Left lobe of liver (tissue), 2 donors: Measurements from ENCODE around the gene UBASH3B. TPM values are rescaled to one million over a fixed set of nuclear protein-coding genes. Genes with fewer than 3 reads are reported as not detected.
"Not testable (repeated sequence)": the region's sequence is repeated elsewhere in the genome, so short reads cannot be mapped to it uniquely, and the experiment has no call there.

ENCODE experiments used
- ATAC-seq: fragments of 200-7000 bp; cut with Tn5 transposase; one replicate; pipeline ENCODE4 v1.9.1; 2020; ENCODE audit warnings: mild to moderate bottlenecking, moderate library complexity
- DNase-seq: peaks from one replicate; pipeline ENCODE4 v3.0.0-alpha.2; 2020; ENCODE audit warnings: low spot score
- total RNA-seq: library from RNA; stranded (reverse); gene quantifications from one replicate; pipeline ENCODE4 v1.2.1, GENCODE V29; 2021
- donor health status: DM: no; HTN: no; CAD: no; lungs with moderate emphysema.
- donor health status: DM: no; HTN: yes; CAD: no.

Gene UBASH3B
- total RNA-seq, 1 donor from 2014 or later = 1.5 TPM

DNA sequence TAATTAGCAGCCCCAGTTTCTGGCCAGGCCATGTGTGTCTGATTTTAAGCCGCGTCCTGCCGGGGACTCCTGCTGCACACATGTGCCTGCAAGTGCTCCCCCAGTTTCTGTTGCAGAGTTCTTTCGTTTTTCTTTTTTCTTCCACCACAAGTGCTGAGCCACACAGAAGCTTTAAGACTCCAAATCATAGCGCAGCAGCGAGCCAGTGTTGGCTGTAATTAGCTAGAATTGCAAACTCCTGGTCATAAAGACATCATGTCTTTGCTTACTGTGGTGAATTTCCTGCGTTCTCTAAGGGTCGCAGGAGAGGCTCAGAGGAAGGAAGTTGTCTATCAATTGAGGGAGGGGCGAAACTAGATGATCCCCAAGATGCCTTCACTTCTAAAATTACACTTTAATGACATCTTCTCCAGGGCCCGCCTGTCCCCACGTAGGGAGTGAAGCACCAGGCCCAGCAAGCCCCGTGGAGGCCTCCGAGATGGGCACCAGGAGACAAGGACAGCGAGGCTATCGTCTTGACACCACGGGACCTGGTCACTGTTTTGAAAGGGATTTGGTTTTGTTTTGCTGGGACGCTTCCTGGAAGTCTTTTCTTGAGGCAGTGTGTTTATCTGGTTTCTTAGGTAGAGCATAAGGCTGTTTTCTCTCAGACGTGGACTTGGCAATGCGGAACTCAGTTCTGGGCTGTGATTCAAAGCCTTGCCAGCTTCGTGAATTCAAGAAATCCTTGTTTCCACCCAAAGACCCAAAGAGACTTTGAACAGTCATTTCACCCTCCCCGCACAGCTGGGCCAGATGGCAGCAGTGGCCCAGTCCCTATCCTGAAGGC is 71.8 kb downstream of the UBASH3B start:
- ATAC-seq (peak; percentile 35), DNase-seq (no peak)

DNA sequence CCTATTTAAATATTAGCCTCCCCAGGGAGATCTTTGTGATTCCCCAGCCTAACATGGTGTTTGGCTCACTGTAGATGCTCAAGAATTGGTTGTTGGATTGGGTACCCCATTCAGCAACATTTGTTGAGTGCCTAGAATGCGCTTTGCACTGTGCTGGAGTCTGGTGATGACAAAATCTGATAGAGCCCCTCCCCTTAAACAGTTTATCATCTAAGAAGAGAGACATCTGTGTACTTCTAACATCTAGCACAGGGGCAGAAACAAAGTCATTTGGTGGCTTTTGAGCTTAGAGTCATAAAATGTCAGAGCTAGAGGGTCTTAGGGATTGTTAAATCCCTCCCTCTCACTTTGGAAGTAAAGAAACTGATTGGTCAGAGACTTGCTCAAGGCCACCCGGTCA is 73.0 kb downstream of the UBASH3B start:
- ATAC-seq (no peak), DNase-seq (no peak)

DNA sequence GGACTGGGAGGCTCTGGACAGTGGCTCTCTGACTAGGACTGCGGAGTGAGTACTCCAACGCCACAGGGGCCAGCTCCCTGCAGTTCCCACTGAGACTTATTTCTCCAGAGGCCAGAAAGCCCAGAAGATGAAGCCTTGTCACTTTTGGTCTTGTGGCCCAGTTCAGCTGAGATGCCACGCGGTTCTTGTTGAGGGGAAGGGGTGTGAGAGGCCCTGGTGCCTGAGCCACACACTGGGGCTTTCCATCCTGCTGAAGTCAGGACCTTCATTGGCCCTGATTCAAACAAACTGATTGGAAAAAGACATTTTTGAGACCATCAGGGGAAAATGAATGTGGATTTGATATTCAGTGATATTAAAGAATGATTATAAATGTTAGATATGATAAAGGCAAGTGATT is 73.6 kb downstream of the UBASH3B start:
- DNase-seq (no peak), ATAC-seq (no peak)

DNA sequence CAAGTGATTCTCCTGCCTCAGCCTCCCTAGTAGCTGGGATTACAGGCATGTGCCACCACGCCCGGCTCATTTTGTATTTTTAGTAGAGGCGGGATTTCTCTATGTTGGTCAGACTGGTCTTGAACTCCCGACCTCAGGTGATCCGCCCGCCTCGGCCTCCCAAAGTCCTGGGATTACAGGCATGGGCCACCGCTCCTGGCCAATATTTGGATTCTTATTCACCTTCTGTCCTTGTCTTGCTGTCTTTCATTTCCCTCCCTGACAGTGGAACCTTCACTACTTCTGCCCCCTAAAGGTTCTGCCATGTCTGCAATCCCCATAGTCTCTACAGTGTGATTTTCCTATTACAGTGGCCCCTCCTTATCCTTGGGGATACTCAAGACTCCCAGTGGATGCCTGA is 75.2 kb downstream of the UBASH3B start:
- not testable (repeated sequence) for DNase-seq, ATAC-seq

DNA sequence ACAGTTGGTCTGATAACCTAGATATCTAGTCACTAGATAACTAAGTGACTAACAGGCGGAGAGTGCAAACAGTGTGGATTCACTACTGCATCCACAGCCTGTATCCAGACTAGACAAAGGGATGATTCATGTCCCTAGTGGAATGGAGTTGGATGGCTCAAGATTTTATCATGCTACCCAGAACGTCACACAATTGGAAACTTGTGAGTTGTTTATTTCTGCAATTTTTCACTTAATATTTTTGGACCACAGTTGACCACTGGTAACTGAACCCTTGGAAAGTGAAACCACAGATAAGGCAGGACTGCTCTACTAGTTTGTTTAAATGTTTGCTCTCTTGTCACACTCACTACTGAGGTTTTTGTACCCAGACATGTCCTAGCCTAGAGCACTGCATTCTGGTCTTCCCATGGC is 76.0 kb downstream of the UBASH3B start:
- ATAC-seq = no peak
- no peak for DNase-seq

DNA sequence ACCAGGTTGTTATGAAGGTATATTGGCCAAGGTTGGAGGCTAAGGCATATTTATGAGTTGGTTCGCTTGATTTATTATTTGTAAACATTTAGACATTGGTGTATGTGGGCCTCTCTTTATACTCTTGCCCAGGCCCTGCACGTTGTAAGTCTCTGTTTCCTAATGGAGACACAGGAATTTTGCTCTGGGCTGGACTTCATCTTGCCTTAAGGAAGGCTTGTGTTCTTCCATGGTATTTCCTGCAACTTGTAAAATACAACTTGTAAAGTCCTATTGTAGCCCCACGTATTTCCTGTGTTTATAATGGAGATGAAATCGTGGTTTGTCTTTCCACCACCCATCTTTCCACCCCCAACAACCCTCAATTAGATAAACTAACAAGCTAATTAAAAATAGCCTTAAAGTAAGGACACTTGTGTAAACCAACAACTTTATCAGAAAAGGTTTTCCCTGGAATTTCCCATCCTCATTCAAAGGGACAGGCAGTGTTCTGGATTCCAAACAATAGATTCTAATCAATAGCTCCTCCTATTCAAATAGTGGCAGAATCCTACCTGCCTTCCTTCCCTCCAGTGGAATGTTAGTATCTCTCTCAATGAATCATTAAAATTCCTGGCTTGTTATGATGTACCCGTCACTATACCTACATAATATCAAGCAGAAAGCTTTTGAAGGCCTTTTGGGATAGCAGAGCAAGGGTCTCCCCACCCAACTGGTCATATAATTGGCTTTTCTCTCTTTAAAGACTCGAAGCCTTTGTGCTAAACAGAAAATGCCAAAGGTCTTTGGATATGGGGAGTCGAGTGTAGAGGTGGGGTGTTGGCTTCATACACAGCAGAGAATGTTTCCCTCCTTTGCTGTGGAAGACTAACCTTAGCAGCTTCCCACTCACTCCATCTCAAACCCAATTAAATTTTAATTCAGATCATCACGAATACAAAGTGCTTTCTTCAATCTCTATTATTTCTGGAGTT is 77.1 kb downstream of the UBASH3B start:
- DNase-seq (no peak), ATAC-seq (no peak)

DNA sequence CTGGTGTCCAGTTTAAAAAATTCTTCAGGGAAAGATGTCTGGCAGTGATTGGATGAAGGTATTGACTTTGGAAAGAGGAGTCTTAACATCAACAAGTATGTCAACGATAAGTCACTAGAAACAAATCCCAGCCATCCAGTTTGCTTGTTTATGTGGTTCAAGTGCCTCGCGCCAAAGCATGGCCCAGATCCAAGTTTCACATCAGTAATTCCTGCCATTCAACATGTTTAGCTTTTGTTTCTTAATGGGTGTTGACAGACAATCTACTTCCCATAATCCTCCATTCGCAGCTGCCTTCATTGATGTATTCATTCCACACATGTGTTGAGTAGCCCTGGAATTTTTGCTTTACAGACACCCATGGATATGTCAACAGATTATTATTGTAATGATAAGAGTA is 77.8 kb downstream of the UBASH3B start:
- no peak for DNase-seq
- ATAC-seq = no peak

DNA sequence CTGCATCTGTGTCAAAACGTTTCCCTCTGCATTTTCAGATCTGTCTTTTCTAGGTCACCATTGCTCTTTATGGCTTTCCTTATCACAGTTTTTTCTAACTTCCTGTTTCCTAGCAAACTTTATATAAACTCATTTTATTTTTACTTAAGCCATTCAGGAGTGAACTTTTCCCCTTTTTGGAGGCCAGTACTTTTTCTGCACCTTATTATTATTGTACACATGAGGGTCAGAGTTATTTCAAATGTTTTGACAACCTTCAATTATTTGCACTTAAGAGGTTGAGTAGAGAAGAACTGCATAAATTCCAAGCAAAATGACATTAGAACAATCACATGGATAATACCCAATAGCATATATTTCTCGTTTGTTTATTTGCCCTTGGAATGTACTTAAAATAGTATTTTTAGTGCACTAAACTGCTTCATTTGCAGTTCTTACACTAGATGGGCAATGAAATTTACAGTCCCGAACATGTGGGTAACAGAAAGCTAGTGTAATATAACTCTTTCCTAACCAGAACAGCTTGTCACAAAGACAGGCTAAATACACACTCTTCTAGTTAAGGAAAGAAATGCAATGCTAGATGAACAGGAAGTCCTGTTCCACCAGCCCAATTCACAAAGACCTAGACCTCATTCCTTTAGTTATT is 79.5 kb downstream of the UBASH3B start:
- DNase-seq (no peak), ATAC-seq (no peak)

DNA sequence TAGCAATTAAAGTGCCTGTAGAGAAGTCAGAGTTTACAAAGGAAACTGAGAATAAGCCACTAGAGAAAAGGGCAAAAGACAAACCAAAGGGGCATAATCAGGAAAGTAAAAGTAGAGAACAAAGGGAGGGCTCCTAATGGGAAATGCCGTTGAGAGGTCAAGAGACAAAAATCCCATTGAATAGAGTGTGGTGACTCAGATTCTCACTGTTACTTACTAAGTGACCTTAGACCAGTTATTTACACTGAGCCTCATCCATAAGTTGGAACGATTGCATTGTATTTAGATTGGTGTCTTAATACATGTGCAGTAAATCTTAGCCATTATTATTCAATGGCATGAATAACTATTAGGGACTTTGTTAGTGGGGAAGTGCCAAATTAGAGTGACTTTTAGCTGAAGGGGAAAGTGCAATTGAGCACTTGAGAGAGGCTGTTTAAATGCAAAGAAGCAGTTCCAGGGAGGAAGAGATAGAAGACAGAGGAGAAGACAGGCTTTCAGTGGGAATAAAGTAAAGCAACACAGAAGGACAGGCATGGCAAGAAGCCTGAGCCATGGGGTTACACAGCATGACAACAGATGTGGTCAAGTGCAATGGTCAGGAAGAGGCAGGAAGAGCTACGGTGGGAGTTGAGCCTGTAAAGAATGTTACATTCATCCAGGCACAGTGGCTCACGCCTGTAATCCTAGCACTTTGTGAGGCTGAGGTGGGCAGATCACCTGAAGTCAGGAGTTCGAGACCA is 82.6 kb downstream of the UBASH3B start:
- ATAC-seq (no peak), DNase-seq (no peak)

DNA sequence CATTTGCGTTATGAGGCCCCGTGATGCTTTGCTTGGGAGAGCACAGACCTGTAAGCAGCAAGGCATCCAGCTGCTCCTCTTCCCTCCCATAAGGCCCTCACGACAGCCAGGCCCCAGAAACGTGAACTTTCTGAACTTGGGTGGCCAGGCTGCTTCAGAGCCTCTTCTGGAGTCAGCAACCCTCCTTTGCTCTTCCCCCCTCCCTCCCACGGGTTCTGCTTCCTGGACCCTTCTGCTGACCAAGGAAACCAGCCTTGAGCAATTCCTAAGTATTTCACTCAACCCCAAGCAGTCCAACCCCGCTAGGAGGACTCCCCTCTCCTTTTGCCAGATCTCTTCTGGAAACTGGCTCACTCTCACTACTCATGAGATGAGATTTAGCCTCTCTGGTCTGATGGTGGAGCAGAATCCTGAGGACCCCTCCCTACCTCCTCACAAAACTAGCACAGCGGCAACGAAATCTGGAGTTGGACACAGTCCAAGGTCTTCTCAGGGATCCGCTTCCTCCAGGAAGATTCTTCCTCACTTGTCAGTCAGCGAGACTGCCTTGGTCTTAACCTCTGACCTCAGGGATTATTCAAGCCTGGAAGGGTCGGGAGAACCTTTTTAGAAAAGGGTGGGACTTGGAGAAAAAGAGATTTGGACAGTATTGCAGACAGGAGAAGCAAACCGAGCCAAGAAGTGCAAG is 86.2 kb downstream of the UBASH3B start:
- DNase-seq (no peak), ATAC-seq (peak; percentile 69)

DNA sequence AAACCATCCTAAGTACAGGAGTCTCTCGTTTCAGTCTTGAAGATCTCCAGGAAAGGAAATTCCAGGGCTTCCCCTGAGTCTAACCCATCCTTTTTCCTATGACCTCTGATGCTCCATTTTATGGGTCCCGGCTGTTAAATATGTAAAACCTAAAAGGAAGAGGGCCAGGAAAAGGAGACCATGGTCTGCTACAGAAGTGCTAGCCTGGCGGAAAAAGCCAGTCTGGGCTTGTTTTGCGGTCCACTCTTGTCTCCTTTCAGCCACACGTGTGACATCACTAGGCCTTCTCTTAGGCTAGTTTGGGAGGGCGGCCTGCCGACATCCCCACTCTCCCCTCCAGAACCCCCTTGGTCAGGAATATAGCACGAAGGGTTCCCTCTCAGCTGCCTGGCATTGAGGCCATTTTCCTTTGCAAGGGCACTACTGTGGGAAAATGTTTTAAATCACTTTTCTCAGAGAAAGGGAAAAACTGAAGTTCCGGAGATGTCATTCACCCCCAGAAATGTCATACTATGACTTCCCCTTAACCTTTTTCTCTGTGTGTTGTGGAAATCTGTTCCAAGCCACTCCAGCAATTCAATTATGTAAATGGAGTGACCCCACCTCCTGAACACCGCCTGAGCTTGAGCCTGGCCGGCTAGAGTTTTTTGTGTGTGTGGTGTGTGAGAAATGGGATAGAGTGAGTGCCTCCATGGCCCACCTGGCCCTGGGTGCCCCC is 86.9 kb downstream of the UBASH3B start:
- peak; percentile 26 for ATAC-seq
- no peak for DNase-seq

DNA sequence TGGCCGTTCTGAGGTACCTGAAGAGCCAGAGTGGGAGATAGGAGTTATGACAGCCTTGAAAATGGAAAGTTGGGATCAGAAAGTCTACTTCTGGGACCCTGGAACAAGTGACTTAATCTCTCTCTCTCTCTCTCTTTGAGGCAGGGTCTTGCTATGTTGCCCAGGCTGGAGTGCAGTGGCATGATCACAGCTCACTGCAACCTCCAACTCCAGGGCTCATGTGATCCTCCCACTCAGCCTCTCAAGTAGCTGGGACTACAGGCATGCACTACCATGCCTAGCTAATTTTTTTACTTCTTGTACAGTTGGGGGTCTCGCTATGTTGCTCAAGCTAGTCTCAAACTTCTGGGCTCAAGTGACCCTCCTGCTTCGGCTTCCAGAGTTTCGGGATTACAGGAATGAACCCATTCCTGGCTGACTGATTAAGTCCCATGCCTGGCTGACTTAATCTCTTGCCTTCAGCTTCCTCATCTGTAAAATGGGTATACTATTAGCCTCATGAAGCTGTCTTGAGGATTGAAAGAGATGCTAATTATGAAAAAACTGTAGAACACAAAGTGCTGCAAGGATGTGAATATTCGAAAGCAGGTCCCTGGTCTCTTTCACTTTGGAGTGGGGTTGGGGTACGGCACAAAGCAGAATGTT is 87.7 kb downstream of the UBASH3B start:
- ATAC-seq (no peak), DNase-seq (no peak)

DNA sequence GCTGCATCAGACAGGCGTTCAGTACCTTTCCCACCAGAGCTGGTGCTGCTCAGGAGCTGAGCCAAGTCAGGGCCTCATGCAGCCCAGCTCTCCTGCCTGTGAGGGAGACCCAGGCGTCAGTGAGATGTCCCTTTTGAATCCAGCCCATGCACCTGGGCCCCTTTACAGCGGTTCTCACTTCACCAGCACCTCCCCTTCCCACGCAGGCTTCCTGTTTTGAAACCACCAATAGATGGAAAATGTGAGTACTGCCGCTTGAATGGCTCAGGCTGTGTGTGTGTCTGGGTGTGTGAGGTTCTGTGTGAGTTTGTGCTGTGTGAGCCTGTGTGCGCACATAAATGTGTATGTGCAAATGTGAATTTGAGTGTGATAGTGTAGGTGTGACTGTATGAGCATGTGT is 88.4 kb downstream of the UBASH3B start:
- DNase-seq (no peak), ATAC-seq (no peak)

DNA sequence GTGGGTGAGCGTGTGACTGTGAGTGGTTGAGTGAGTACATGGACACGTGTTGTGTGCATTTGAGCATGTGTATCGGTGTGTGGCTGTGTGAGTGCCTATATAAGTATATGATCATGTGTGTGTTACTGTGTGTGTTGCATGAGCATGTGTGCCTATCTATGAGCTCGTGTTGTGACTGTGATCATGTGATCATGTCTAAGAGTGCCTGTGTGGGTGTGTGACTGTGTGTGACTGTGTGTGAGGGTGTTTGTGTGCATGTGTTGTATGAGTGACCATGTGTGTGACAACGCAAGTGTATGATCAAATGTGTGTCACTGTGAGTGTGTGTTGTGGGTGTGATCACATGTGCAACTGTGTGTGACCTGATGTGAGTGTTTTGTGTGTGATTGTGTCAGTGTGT is 88.8 kb downstream of the UBASH3B start:
- ATAC-seq (no peak), DNase-seq (no peak)

DNA sequence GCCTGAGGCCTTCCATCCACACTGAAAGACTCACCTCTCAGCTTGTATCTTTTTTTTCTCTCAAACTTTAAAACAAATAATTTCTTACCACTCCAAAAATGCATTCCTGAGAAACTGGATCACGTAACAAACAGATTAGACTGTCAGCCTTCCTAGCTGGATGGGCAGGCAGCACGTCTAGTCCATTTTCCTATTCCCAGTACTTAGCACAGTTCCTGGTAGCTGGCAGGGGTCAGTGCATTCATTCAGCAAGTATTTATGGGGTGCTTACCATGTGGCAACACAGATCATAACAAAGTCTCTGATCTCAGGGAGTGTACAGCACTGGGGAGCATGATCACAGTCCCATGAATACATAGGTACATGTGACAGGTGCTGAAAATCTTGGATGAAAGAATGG is 89.6 kb downstream of the UBASH3B start:
- DNase-seq = no peak
- ATAC-seq = no peak

DNA sequence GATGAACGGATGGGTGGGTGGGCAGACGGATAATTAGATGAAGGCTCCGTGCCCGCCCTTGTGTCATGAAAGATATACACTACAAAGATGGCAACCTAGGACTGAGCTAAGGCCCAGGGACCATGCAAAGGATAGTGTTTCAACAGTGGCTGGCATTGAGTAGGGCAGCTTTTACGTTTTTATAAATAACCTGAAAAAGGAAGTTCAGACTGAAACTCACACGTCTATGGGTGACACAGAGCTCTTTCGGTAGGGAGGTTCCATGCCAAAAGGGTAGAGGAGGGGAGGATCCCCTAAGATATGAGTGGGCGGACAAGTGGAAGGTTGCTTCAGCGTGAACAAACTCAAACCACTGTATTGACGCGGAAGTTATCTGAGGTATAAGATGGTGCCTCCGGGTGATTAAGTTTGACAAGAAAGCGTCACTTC is 90.5 kb downstream of the UBASH3B start:
- no peak for DNase-seq
- ATAC-seq = no peak

DNA sequence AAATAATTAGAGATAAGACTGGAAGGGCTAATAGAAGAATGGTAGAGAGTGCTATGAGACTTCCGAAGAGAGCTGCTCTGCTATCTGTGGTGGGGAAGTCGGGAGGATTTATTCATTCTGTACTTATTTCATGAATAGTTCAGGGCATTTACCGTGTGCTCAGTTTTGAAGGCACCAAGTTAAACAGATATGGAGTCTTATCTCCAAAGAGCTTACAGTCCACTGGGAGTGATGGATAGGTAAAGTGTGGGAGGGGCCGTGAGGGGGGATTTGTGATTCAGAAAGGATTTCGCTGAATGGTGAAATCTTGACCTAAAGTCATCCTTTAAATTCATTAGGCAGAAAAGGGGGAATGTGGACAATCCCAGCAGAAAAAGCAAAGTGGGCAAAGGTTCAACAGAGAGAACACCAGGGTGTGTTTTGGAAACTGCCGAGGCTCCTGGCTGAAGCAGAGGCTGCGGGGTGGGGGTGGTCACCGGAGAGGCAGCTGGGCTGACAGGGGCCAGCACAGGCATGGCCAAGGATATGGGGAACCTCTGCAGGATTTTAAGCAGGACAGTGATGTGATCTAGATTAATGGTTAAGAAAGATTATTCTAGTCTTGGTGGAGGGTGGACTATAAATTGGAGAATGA is 91.2 kb downstream of the UBASH3B start:
- ATAC-seq = no peak
- no peak for DNase-seq

DNA sequence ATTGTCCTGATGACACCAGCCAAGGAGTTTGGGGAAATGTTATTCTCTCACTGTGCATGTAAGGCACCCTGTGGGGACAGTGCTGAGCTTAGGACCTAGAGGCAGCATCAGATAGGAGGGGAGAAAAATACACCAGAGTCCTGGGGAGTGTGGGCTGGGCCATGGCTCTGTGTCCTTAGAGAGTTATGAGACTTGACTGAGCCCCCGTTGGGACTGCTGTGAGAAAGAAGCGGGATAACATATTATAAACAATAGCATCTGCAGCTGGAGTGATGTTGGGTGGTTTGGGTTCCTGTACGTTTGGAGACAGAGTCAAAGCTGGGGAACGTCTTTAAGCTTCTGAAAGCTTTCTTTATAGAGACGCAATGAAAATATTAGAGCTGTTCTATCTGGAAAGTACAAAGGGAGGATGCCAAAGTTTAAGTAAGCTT is 91.8 kb downstream of the UBASH3B start:
- ATAC-seq (no peak), DNase-seq (no peak)
